Thyroid gland (tissue), 4 donors: ENCODE data around the gene PMFBP1.

Experiments used
- POLR2A ChIP-seq, 2 donors: fragments of 450-650 bp; IDR thresholded peaks; one replicate each; pipeline ENCODE4 v1.6.1; 2017; ENCODE audit warnings: antibody characterized with exemption in 2 of 2, mild to moderate bottlenecking in 2 of 2, moderate library complexity in 1 of 2
- TF ChIP-seq, protein P1 (sequence below), 6 experiments: fragments of 200-600 bp in 3 of 6; fragments of 450-650 bp in 3 of 6; sonication (generic) in 3 of 6; IDR thresholded peaks; one replicate each; pipeline ENCODE4 v1.5.1; 2016 to 2019; ENCODE audit warnings: antibody characterized with exemption in 6 of 6, mild to moderate bottlenecking in 2 of 6, inconsistent platforms in 1 of 6, moderate library complexity in 1 of 6

DNA sequence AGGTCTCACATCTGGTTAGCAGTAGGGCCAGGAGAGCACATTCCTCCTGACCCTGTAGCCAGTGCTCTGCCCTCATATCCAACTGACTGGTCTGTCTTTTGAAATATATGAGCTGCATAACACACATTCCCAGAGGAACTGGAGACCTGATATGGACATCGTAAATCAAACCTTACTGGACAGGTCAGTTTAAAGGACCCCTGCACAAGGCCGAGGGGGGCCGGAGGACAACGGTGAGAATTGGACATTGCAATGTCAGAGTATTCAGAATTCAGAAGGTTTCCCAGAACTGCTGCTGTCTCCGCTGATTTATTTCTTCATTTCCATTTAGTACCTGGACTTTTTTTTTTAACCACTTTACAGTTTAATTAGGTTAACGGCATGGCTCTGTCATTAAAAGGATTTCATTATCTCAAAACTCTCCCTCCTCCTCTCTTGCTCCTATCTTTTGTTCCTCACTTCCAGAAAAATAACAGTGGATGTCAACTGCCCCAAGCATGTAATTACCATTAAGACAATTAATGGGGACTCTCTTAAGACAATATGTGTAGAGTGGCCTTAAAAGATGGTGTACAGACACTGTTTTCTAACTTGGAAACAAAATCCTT lies 4.9 kb downstream of the PMFBP1 start:
- no peak for TF ChIP-seq POLR2A (IDR thresholded peaks at IDR 0.05)
- TF ChIP-seq, protein P1, sequence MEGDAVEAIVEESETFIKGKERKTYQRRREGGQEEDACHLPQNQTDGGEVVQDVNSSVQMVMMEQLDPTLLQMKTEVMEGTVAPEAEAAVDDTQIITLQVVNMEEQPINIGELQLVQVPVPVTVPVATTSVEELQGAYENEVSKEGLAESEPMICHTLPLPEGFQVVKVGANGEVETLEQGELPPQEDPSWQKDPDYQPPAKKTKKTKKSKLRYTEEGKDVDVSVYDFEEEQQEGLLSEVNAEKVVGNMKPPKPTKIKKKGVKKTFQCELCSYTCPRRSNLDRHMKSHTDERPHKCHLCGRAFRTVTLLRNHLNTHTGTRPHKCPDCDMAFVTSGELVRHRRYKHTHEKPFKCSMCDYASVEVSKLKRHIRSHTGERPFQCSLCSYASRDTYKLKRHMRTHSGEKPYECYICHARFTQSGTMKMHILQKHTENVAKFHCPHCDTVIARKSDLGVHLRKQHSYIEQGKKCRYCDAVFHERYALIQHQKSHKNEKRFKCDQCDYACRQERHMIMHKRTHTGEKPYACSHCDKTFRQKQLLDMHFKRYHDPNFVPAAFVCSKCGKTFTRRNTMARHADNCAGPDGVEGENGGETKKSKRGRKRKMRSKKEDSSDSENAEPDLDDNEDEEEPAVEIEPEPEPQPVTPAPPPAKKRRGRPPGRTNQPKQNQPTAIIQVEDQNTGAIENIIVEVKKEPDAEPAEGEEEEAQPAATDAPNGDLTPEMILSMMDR (IDR thresholded peaks at IDR 0.05): no peak
